IMR-90 (cell line): ENCODE measurements around the gene SNAP23. TPM values are rescaled to one million over a fixed set of nuclear protein-coding genes. Genes with fewer than 3 reads are reported as not detected.

Experiments
- ATAC-seq: fragments of 200-7000 bp; cut with Tn5 transposase; 2 replicates; pipeline ENCODE4 v1.9.1; 2020; ENCODE audit warnings: low read depth, mild to moderate bottlenecking, moderate library complexity
- BruUV-seq: library from RNA; stranded (reverse); fragments of 400-500 nt; replicated peaks from 2 replicates; lab custom pipeline; 2021; lab: Mats Ljungman, UMichigan
- CTCF ChIA-PET: fragments of 300-600 bp; formaldehyde crosslinking; extraction: SDS; loops from one replicate; lab custom pipeline; 2021; ENCODE audit warnings: antibody characterized with exemption; lab: Yijun Ruan, JAX
- POLR2A ChIA-PET: fragments of 300-600 bp; sonication (Branson Sonifier 250); formaldehyde crosslinking; loops from one replicate; lab custom pipeline; 2022; ENCODE audit warnings: antibody characterized with exemption; ENCODE audit not compliant: unreplicated experiment; lab: Charles Lee
- DNase-seq: peaks from one replicate; pipeline ENCODE4 v3.0.0; 2013
- H2AFZ ChIP-seq: replicated peaks from 2 replicates; pipeline ENCODE3; 2013; ENCODE audit warnings: low read length, mild to moderate bottlenecking; ENCODE audit not compliant: poor library complexity
- H2AK5ac ChIP-seq: 2 replicates; pipeline ENCODE4 v1.6.1; 2013; ENCODE audit warnings: low read depth, low read length, inconsistent platforms
- H2AK9ac ChIP-seq: replicated peaks from 2 replicates; pipeline ENCODE3; 2013; ENCODE audit warnings: mild to moderate bottlenecking, low read depth, low read length, moderate library complexity; ENCODE audit not compliant: poor library complexity
- H2BK120ac ChIP-seq: 2 replicates; pipeline ENCODE4 v1.6.1; 2013; ENCODE audit warnings: low read depth, low read length, inconsistent platforms
- H2BK15ac ChIP-seq: 3 replicates; pipeline ENCODE4 v1.6.1; 2013; ENCODE audit warnings: low read depth, low read length, inconsistent platforms
- H2BK20ac ChIP-seq: 2 replicates; pipeline ENCODE4 v1.6.1; 2013; ENCODE audit warnings: low read depth, mild to moderate bottlenecking, inconsistent platforms, low read length, moderate library complexity
- H2BK5ac ChIP-seq: 2 replicates; pipeline ENCODE4 v1.6.1; 2013; ENCODE audit warnings: mild to moderate bottlenecking, low read depth, low read length, inconsistent platforms; ENCODE audit not compliant: poor library complexity, severe bottlenecking
- H3K14ac ChIP-seq: replicated peaks from 2 replicates; pipeline ENCODE4 v1.6.1; 2013; ENCODE audit warnings: low read depth, low read length, inconsistent platforms
- H3K18ac ChIP-seq: 2 replicates; pipeline ENCODE4 v1.6.1; 2013; ENCODE audit warnings: low read depth, low read length, control low read depth
- H3K23ac ChIP-seq: 2 replicates; pipeline ENCODE4 v1.6.1; 2013; ENCODE audit warnings: low read depth, low read length, inconsistent platforms
- H3K27ac ChIP-seq: 2 replicates; pipeline ENCODE4 v1.5.1; 2013; ENCODE audit warnings: mild to moderate bottlenecking, control low read depth, low read length; ENCODE audit not compliant: insufficient read depth
- H3K27me3 ChIP-seq: 2 replicates; pipeline ENCODE4 v1.6.1; 2013; ENCODE audit warnings: low read length; ENCODE audit not compliant: control insufficient read depth, insufficient read depth
- H3K36me3 ChIP-seq: 2 replicates; pipeline ENCODE4 v1.6.1; 2013; ENCODE audit warnings: low read length, mixed read lengths; ENCODE audit not compliant: control insufficient read depth, insufficient read depth
- H3K4ac ChIP-seq: 2 replicates; pipeline ENCODE4 v1.6.1; 2013; ENCODE audit warnings: low read depth, low read length, inconsistent platforms
- H3K4me1 ChIP-seq: 2 replicates; pipeline ENCODE4 v1.6.1; 2013; ENCODE audit warnings: low read length, mixed read lengths; ENCODE audit not compliant: control insufficient read depth, insufficient read depth
- H3K4me2 ChIP-seq: 2 replicates; pipeline ENCODE4 v1.6.1; 2013; ENCODE audit warnings: low read depth, mild to moderate bottlenecking, control low read depth, low read length, moderate library complexity
- H3K4me3 ChIP-seq: 2 replicates; pipeline ENCODE4 v1.5.1; 2013; ENCODE audit warnings: low read depth, mild to moderate bottlenecking, control low read depth, low read length, moderate library complexity; ENCODE audit not compliant: insufficient read depth
- H3K56ac ChIP-seq: 2 replicates; pipeline ENCODE4 v1.6.1; 2013; ENCODE audit warnings: low read length, inconsistent platforms; ENCODE audit not compliant: insufficient read depth; ENCODE audit errors: extremely low read depth
- H3K79me1 ChIP-seq, 2 experiments: 2 replicates each; pipeline ENCODE4 v1.6.1; 2013; ENCODE audit warnings: low read length in 2 of 2, inconsistent platforms in 1 of 2, low read depth in 1 of 2
- H3K9ac ChIP-seq: 2 replicates; pipeline ENCODE4 v1.6.1; 2013; ENCODE audit warnings: low read depth, low read length, control low read depth
- H3K9me1 ChIP-seq: 2 replicates; pipeline ENCODE4 v1.6.1; 2013; ENCODE audit warnings: low read length, inconsistent platforms; ENCODE audit not compliant: insufficient read depth
- H3K9me3 ChIP-seq: 2 replicates; pipeline ENCODE4 v1.6.1; 2013; ENCODE audit warnings: low read length; ENCODE audit not compliant: control insufficient read depth, insufficient read depth
- H4K20me1 ChIP-seq: 2 replicates; pipeline ENCODE4 v1.6.1; 2013; ENCODE audit warnings: low read length, inconsistent platforms; ENCODE audit not compliant: insufficient read depth
- H4K5ac ChIP-seq: 2 replicates; pipeline ENCODE4 v1.6.1; 2013; ENCODE audit warnings: mild to moderate bottlenecking, low read depth, low read length, control low read depth
- H4K8ac ChIP-seq, 2 experiments: 2 replicates each; pipeline ENCODE4 v1.6.1; 2013; ENCODE audit warnings: low read depth in 2 of 2, low read length in 2 of 2, control low read depth in 1 of 2, inconsistent platforms in 1 of 2
- H4K91ac ChIP-seq: 2 replicates; pipeline ENCODE4 v1.6.1; 2013; ENCODE audit warnings: low read depth, low read length, inconsistent platforms; ENCODE audit not compliant: insufficient read depth
- BHLHE40 ChIP-seq: fragments of 150-350 bp; IDR thresholded peaks from 2 replicates; pipeline ENCODE4 v1.6.1; 2016; ENCODE audit warnings: mild to moderate bottlenecking, low read depth, low read length
- FOS ChIP-seq: fragments of 150-350 bp; IDR thresholded peaks from 2 replicates; pipeline ENCODE4 v1.6.1; 2016; ENCODE audit warnings: low read depth, low read length
- MAZ ChIP-seq: IDR thresholded peaks from 2 replicates; pipeline ENCODE4 v1.6.1; 2012; ENCODE audit warnings: low read depth, mild to moderate bottlenecking, low read length, improper control_type of control experiment, moderate library complexity, borderline replicate concordance
- NFE2L2 ChIP-seq: fragments of 150-350 bp; IDR thresholded peaks from 2 replicates; pipeline ENCODE4 v1.6.1; 2016; ENCODE audit warnings: low read depth, mild to moderate bottlenecking, low read length
- SMC3 ChIP-seq: fragments of 150-350 bp; IDR thresholded peaks from 2 replicates; pipeline ENCODE4 v1.6.1; 2016; ENCODE audit warnings: low read depth, mild to moderate bottlenecking, antibody characterized with exemption, low read length, moderate library complexity
- WGBS, 2 experiments: methylation state at CpG; one replicate each; pipeline versions ENCODE4 v1.1.5 to v1.1.7; 2013; ENCODE audit warnings: missing lambda C conversion rate in 2 of 2; ENCODE audit not compliant: insufficient read length in 1 of 2; ENCODE audit errors: extremely low coverage in 2 of 2; 5-methylcytosine and 5-hydroxymethylcytosine counted together
- dilution Hi-C: fragments of 300-500 bp; cut with HindIII; formaldehyde crosslinking; loops from one replicate; pipeline ENCODE4 v1.14.3; 2018; ENCODE audit warnings: low sequenced_read_pairs; ENCODE audit not compliant: unreplicated experiment
- in situ Hi-C: fragments of 300-500 bp; cut with MboI; formaldehyde crosslinking; loops from 3 replicates; pipeline ENCODE4 v1.14.3; 2019; ENCODE audit warnings: low sequenced_read_pairs, inconsistent platforms, mixed read lengths
- intact Hi-C: fragments of 100-400 bp; cut with micrococcal nuclease; formaldehyde crosslinking; loops from 2 replicates; pipeline ENCODE4 v1.10.0; 2022
- polyA plus RNA-seq, 3 experiments: library from polyadenylated mRNA; depleted of rRNA; stranded (reverse); fragments of >200 nt; gene quantifications; 2 replicates each; pipeline ENCODE4 v1.2.3, GENCODE V29; 2012; ENCODE audit warnings: low replicate concordance in 1 of 3
- total RNA-seq: library from RNA; depleted of rRNA; stranded (reverse); fragments of >200 nt; gene quantifications from 2 replicates; pipeline ENCODE4 v1.2.3, GENCODE V29; 2012

SNAP23 gene
- total and polyA plus RNA-seq, 2 of the 4 experiments (the other 2 are of a cell fraction) = 36.0 to 45.5 TPM

GRCh38 chr15:42577514-42578031 is 82.1 kb downstream of the SNAP23 start:
- H3K9me3 ChIP-seq = no peaks in the 10 kb centered on the region
- no TSS peak for BruUV-seq
- no peak overlapping the region for H2BK20ac ChIP-seq
- peaks cover 6% of the 10 kb centered on the region for H3K4me1 ChIP-seq
- H2AK5ac ChIP-seq = no peak overlapping the region
- peak overlapping the region; percentile 61 for H3K4me2 ChIP-seq
- H3K9ac ChIP-seq = no peak overlapping the region
- H3K4ac ChIP-seq = no peak overlapping the region
- intact Hi-C loops (loop anchor here (5.0 kb wide), 1 partner anchor 75 kb away; no protein-coding TSS in a partner anchor), in situ Hi-C loops (no loop called here), dilution Hi-C loops (no loop called here)
- ChIA-PET POLR2A (no interaction called here), CTCF (interaction anchor here (0.9 kb wide), 1 partner anchor 14 kb away, joined by 3 read pairs; no protein-coding TSS in a partner anchor)
- no peak overlapping the region for H2AK9ac ChIP-seq
- H3K9me1 ChIP-seq = 0 out of 2 replicates have a peak, but pooled peaks cover 4% of the 10 kb centered on the region
- no peak overlapping the region for H3K18ac ChIP-seq
- no peak overlapping the region; the same call in 1 of the 2 replicates for H3K23ac ChIP-seq
- peaks cover 27 to 45% of the 10 kb centered on the region in 2 experiments for H3K79me1 ChIP-seq
- H3K27ac ChIP-seq = no peak overlapping the region
- H3K36me3 ChIP-seq = no peaks in the 10 kb centered on the region
- no peak overlapping the region for H2AFZ ChIP-seq
- ATAC-seq (no peak), DNase-seq (peak; percentile 79)
- no peak overlapping the region for H2BK5ac ChIP-seq
- TF ChIP-seq FOS = no peak
- TF ChIP-seq NFE2L2 = no peak
- no peak for TF ChIP-seq BHLHE40
- TF ChIP-seq SMC3 = no peak
- no peak for TF ChIP-seq MAZ
- H3K27me3 ChIP-seq = no peaks in the 10 kb centered on the region
- no peaks in the 10 kb centered on the region for H4K20me1 ChIP-seq
- H2BK120ac ChIP-seq = no peak overlapping the region
- no peak overlapping the region for H4K8ac ChIP-seq
- no peak overlapping the region for H4K5ac ChIP-seq
- no peak overlapping the region for H3K4me3 ChIP-seq
- no peak overlapping the region for H3K14ac ChIP-seq
- no CpG with 5 or more reads among the region's 1 CpG for WGBS, 2 experiments
- H3K56ac ChIP-seq = no peak overlapping the region
- H2BK15ac ChIP-seq = no peak overlapping the region
- no peak overlapping the region for H4K91ac ChIP-seq
